Endothelial cell (in vitro differentiated cells): ENCODE results near the gene TMEM39A. TPM values are rescaled to one million over a fixed set of nuclear protein-coding genes. Genes with fewer than 3 reads are reported as not detected.

Experiments
- DNase-seq: peaks from one replicate; pipeline ENCODE4 v3.0.0; 2021; ENCODE audit warnings: low spot score
- H3K27ac Mint-ChIP-seq: one replicate; pipeline ENCODE4 v1.8.0; 2021; ENCODE audit warnings: mixed read lengths, inconsistent platforms; ENCODE audit not compliant: unreplicated experiment
- H3K27me3 Mint-ChIP-seq: one replicate; pipeline ENCODE4 v1.8.0; 2021; ENCODE audit warnings: mild to moderate bottlenecking, moderate library complexity, mixed read lengths, inconsistent platforms; ENCODE audit not compliant: unreplicated experiment
- H3K36me3 Mint-ChIP-seq: one replicate; pipeline ENCODE4 v1.8.0; 2021; ENCODE audit warnings: mild to moderate bottlenecking, low read depth, mixed read lengths, inconsistent platforms; ENCODE audit not compliant: unreplicated experiment
- H3K4me1 Mint-ChIP-seq: one replicate; pipeline ENCODE4 v1.8.0; 2021; ENCODE audit warnings: mild to moderate bottlenecking, mixed read lengths, inconsistent platforms; ENCODE audit not compliant: unreplicated experiment
- H3K4me3 Mint-ChIP-seq: one replicate; pipeline ENCODE4 v1.8.0; 2021; ENCODE audit warnings: mild to moderate bottlenecking, mixed read lengths, inconsistent platforms; ENCODE audit not compliant: unreplicated experiment
- H3K9me3 Mint-ChIP-seq: one replicate; pipeline ENCODE4 v1.8.0; 2021; ENCODE audit warnings: mixed read lengths, inconsistent platforms; ENCODE audit not compliant: unreplicated experiment
- CTCF ChIP-seq: fragments of 200-600 bp; sonication (generic); IDR thresholded peaks from one replicate; pipeline ENCODE4 v1.5.0; 2021; ENCODE audit warnings: antibody characterized with exemption; ENCODE audit not compliant: unreplicated experiment
- long read RNA-seq: library from polyadenylated mRNA; unstranded; transcript quantifications from one replicate; pipeline ENCODE4 v2.0.0, GENCODE V29; 2020; ENCODE audit not compliant: unreplicated experiment
- total RNA-seq: library from RNA; stranded (reverse); fragmentation: NEBNext Ultra II Directional; extraction: Animal tissue kit (Norgen Biotek cat#: 25700); gene quantifications from one replicate; pipeline ENCODE4 v1.2.1, GENCODE V29; 2021; ENCODE audit not compliant: unreplicated experiment

TMEM39A gene
- 30.5 TPM for total RNA-seq
- long read RNA-seq, full-length matches to known transcripts, result 4 of 9 reads
- long read RNA-seq, partial matches to known transcripts, result 2 of 9 reads
- long read RNA-seq, other reads (novel, unspliced or antisense), result 3 of 9 reads

- peaks cover 4% of the 10 kb centered on the region for H3K36me3 Mint-ChIP-seq
- H3K4me3 Mint-ChIP-seq, result peak within 1 kb of the TSS; percentile 99
- peak within 1 kb of the TSS; percentile 95 for H3K27ac Mint-ChIP-seq
- TF ChIP-seq CTCF, result no peak
- no peaks in the 10 kb centered on the region for H3K9me3 Mint-ChIP-seq
- H3K27me3 Mint-ChIP-seq, result peaks cover 7% of the 10 kb centered on the region
- DNase-seq, result peak; percentile 98
- peaks cover 17% of the 10 kb centered on the region for H3K4me1 Mint-ChIP-seq
These were observed at the start of gene TMEM39A for GRCh38 chr3:119463171-119464169. Gene TMEM39A, minus strand, starts transcription at chr3:119463615. Its CDS starts 1,541 bp downstream, at chr3:119462074.

GRCh38 chr3:119510690-119511089 is 47.3 kb upstream of the TMEM39A start:
- H3K27ac Mint-ChIP-seq, result no peak overlapping the region
- H3K27me3 Mint-ChIP-seq, result peaks cover 1% of the 10 kb centered on the region
- H3K4me3 Mint-ChIP-seq, result no peak overlapping the region
- no peak for TF ChIP-seq CTCF
- no peak for DNase-seq
- peaks cover 21% of the 10 kb centered on the region for H3K36me3 Mint-ChIP-seq
- H3K4me1 Mint-ChIP-seq, result peaks cover 16% of the 10 kb centered on the region
- no peaks in the 10 kb centered on the region for H3K9me3 Mint-ChIP-seq

GRCh38 chr3:119508172-119508845 is 44.9 kb upstream of the TMEM39A start:
- DNase-seq, result no peak
- Mint-ChIP-seq H3K36me3 (peaks cover 24% of the 10 kb centered on the region), H3K9me3 (no peaks in the 10 kb centered on the region), H3K4me3 (no peak overlapping the region), H3K4me1 (peaks cover 19% of the 10 kb centered on the region), H3K27me3 (peaks cover 1% of the 10 kb centered on the region), H3K27ac (peak overlapping the region; percentile 83)
- no peak for TF ChIP-seq CTCF

- DNase-seq, result no peak
- no peak for TF ChIP-seq CTCF
- Mint-ChIP-seq H3K4me1 (peaks cover 19% of the 10 kb centered on the region), H3K27ac (peak overlapping the region; percentile 83), H3K9me3 (no peaks in the 10 kb centered on the region), H3K4me3 (peak overlapping the region; percentile 0), H3K36me3 (peaks cover 24% of the 10 kb centered on the region), H3K27me3 (peaks cover 1% of the 10 kb centered on the region)
These were observed 44.0 kb upstream of the TMEM39A start for GRCh38 chr3:119507404-119507803.
